Ascending aorta (tissue), 2 donors: ENCODE data around the gene SMPD3. TPM values are rescaled to one million over a fixed set of nuclear protein-coding genes. Genes with fewer than 3 reads are reported as not detected.

ENCODE experiments used
- DNase-seq, 2 donors: peaks; one replicate each; pipeline ENCODE4 v3.0.0-alpha.2; 2019; ENCODE audit warnings: low spot score in 2 of 2
- H3K27ac ChIP-seq, 2 donors: fragments of 200-600 bp; sonication (generic); one replicate each; pipeline ENCODE4 v1.5.1; 2016 to 2017; ENCODE audit warnings: mild to moderate bottlenecking in 1 of 2
- H3K27me3 ChIP-seq: fragments of 200-600 bp; sonication (generic); one replicate; pipeline ENCODE4 v1.5.1; 2017
- H3K36me3 ChIP-seq, 2 donors: fragments of 200-600 bp; sonication (generic); one replicate each; pipeline ENCODE4 v1.5.1; 2016
- H3K4me1 ChIP-seq, 2 donors: fragments of 200-600 bp; sonication (generic); one replicate each; pipeline ENCODE4 v1.5.1; 2016 to 2017; ENCODE audit warnings: mild to moderate bottlenecking in 1 of 2
- H3K4me3 ChIP-seq, 2 donors: fragments of 200-600 bp; sonication (generic); one replicate each; pipeline ENCODE4 v1.5.1; 2016 to 2017; ENCODE audit warnings: mild to moderate bottlenecking in 1 of 2
- H3K9me3 ChIP-seq, 2 donors: fragments of 200-600 bp; sonication (generic); one replicate each; pipeline ENCODE4 v1.5.1; 2016
- CTCF ChIP-seq, 3 experiments: fragments of 200-600 bp in 2 of 3; fragments of 450-650 bp in 1 of 3; sonication (generic) in 2 of 3; IDR thresholded peaks; one replicate each; pipeline ENCODE4 v1.5.1; 2016 to 2019; ENCODE audit warnings: antibody characterized with exemption in 3 of 3, mild to moderate bottlenecking in 1 of 3, moderate library complexity in 1 of 3
- intact Hi-C: fragments of 100-400 bp; cut with DNase I; formaldehyde crosslinking; loops from one replicate; pipeline ENCODE4 v1.15.1; 2023
- total RNA-seq: library from RNA; depleted of rRNA; stranded (reverse); fragments of >200 nt; gene quantifications from one replicate; pipeline ENCODE4 v1.1.0, GENCODE V29; 2016

Gene SMPD3
- total RNA-seq, 1 donor from 2014 or later: not detected

GRCh38 chr16:68349838-68350410 is 98.4 kb downstream of the SMPD3 start:
- H3K36me3 ChIP-seq: peaks cover 69 to 87% of the 10 kb centered on the region in 2 donors

DNA sequence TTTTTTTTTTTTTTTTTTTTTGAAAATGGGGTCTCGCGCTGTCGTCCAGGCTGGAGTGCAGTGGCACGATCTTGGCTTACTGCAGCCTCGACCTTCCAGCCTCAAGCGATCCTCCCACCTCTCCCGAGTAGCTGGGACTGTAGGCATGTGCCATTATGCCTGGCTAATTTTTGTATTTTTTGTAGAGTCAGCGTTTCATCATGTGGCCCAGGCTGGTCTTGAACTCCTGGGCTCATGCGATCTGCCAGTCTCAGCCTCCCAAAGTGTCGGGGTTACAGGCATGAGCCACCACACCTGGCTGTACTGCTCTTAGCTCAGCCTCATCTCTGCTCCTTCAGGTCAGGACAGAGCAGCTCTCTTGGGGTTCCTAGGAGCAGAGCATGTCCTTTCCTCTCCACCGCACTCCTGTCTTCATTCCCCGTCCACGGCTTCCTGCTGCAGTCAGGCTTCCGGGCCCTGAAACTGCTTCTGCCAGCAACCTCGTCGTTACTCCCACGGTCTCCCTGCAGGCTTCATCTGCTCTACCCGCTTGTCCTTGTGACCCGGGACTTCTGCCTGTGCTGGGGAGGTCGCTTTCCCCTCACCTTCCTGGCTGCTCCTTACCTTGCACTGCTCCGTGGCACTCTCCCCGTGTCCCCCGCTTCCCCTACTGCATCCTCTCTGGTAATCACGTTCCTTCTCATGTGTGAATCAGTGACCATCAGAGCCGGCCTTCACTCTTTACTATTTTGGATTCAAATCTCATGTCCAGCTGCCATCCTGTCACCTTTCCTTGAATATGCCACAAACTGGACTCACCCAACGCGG is 99.5 kb downstream of the SMPD3 start:
- no peak for DNase-seq
- Histone ChIP-seq H3K4me3 (no peak overlapping the region), H3K4me1 (no peaks in the 10 kb centered on the region), H3K9me3 (no peaks in the 10 kb centered on the region), H3K36me3 (peaks cover 60 to 77% of the 10 kb centered on the region in 2 donors), H3K27me3 (no peaks in the 10 kb centered on the region), H3K27ac (no peak overlapping the region)
- intact Hi-C loops: no loop called here
- TF ChIP-seq CTCF (IDR thresholded peaks at IDR 0.05): no peak

More at GRCh38 chr16:68349838-68350410, 98.4 kb downstream of the SMPD3 start:
- no peaks in the 10 kb centered on the region for H3K4me1 ChIP-seq
- H3K9me3 ChIP-seq: no peaks in the 10 kb centered on the region
- no peak for DNase-seq
- no peak overlapping the region for H3K27ac ChIP-seq
- intact Hi-C loops: no loop called here
- no peaks in the 10 kb centered on the region for H3K27me3 ChIP-seq
- H3K4me3 ChIP-seq: no peak overlapping the region
- no peak for TF ChIP-seq CTCF (IDR thresholded peaks at IDR 0.05)

DNA sequence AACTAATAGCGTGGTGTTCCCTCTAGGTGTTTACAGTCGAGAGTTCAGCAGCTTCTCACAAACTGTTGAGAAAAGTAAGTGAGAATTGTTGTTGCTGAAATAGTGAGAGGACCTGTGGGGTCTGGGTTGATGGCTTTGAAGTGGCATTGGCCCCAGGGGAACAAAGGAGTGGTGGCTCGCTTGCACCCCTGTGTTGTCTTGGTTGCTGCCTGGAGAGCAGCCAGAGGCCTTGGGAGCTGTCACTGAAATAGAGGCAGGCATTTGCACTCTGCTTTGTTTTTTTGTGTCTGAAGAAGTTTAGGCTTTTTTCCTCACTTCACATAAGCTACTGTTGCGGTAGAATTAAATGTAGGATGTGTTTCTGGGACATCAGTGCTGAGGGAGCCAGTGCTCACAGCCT is 100.7 kb downstream of the SMPD3 start:
- H3K36me3 ChIP-seq: peaks cover 58 to 76% of the 10 kb centered on the region in 2 donors
- intact Hi-C loops: no loop called here
- no peak for DNase-seq
- no peak overlapping the region for H3K4me3 ChIP-seq
- no peaks in the 10 kb centered on the region for H3K9me3 ChIP-seq
- H3K4me1 ChIP-seq: no peaks in the 10 kb centered on the region
- no peak for TF ChIP-seq CTCF (IDR thresholded peaks at IDR 0.05)
- H3K27me3 ChIP-seq: no peaks in the 10 kb centered on the region
- no peak overlapping the region for H3K27ac ChIP-seq

DNA sequence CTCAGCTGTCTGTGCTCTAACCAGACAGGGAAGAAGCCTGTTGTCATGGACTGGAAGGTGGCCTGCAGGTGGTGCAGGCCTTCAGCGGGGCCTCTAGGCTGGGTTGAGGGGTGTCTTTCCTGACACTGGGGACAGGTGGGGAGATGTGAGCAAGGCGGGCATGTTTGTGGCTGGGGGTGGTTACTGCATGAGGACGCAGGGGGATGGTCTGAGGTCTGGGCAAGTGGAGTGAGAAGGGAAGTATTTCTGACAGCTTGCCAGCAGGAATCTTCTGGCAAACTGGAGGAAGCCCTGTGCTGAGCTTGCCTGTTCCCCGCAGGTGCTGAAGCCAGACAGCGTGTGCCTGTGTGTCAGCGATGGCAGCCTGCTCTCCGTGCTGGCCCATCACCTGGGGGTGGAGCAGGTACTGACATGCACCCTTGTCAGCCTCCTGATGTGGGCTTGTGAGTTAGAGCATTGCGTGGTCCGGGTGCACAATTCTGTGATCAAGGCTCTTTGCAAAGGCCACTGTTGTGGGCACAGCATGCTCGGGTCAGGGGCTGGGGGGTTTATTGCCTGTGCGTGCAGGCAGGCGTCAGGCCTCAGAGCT is 101.3 kb downstream of the SMPD3 start:
- H3K36me3 ChIP-seq: peaks cover 58 to 76% of the 10 kb centered on the region in 2 donors
- TF ChIP-seq CTCF (IDR thresholded peaks at IDR 0.05): no peak
- H3K27ac ChIP-seq: no peak overlapping the region
- no peaks in the 10 kb centered on the region for H3K9me3 ChIP-seq
- DNase-seq: no peak
- H3K4me1 ChIP-seq: no peaks in the 10 kb centered on the region
- H3K4me3 ChIP-seq: no peak overlapping the region
- intact Hi-C loops: no loop called here
- H3K27me3 ChIP-seq: no peaks in the 10 kb centered on the region

DNA sequence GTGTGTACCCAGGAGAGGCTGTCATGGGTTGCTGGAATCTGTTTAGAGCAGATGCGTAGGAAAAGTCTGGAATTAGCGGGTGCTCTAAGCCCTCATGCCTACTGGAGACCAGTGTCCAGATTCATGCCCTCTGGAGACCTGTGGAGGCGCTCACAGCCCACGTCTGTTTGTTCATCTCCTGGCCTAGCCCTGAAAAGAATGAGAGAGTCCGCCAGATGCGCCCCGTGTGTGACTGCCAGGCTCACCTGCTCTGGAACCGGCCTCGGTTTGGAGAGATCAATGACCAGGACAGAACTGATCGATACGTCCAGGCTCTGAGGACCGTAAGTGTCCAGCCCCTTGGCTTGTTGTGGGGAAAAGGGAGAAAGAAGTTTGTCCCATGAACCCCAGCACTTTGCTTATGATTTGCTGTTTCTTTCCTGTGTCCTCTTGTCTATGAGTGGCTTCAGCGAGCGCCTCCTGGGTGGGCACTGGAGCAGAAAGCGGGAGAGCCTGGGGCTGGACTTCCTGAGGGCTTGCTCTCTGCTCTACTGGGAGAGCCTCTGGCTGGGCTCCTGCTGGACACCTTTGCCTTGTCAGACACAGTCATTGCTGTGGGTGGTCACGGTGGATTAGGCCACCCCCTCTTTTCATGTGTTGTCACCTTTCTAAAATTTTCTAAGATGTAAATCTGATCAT is 102.2 kb downstream of the SMPD3 start:
- peaks cover 57 to 76% of the 10 kb centered on the region in 2 donors for H3K36me3 ChIP-seq
- no peak for DNase-seq
- H3K4me1 ChIP-seq: no peaks in the 10 kb centered on the region
- H3K4me3 ChIP-seq: no peak overlapping the region
- H3K27me3 ChIP-seq: no peaks in the 10 kb centered on the region
- H3K27ac ChIP-seq: no peak overlapping the region
- intact Hi-C loops: no loop called here
- TF ChIP-seq CTCF (IDR thresholded peaks at IDR 0.05): no peak
- H3K9me3 ChIP-seq: no peaks in the 10 kb centered on the region
